ENCODE measurements around the gene SH2D2A. TPM values are rescaled to one million over a fixed set of nuclear protein-coding genes. Genes with fewer than 3 reads are reported as not detected.

Gene SH2D2A
- total RNA-seq: 100 to 1,000 TPM; 157 to 205 TPM

DNA sequence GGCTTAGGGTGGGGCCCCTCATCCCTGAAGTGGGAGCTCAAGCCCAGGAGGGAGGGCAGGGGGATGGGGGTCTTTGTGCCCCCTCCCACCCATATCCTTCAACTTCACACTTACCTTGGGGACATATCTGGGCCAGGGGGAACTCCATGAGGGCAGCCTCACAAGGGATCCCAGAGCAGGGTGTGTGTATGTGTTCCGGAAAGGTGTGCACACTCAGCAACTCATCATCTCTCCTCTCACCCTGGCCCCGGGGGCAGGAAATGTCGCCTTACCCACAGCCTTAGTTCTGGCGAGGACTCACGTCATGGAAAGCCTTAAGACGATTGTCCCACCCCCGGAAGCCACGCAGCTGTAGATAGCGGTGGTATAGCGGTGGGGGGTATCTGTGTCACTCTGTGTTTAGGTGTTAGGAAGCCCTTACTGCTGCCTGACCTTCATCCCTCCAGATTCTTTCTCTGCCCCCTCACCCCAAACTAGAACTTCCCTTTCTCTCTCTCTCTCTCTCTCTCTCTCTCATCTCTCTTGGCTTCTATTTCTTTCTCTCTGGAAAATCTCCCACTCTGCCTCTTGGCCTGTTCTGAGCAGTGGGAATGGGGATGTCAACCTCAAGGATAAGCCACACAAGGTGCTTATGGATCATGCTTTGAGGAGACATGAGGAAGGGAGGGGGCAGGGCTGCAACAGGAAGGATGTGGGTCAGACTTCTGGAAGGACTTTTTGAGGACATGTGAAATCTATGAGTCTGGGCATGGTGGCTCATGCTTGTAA, at the start of gene SH2D2A:
Gene SH2D2A, minus strand, starts transcription at position 288 of the 768 bp plus-strand sequence. Its CDS starts 140 bp downstream, at position 148.
- CTCF ChIA-PET: interaction anchor here (0.6 to 31.5 kb wide), 10 partner anchors 9 to 339 kb away, joined by 3 to 600 read pairs (median 4); partner anchors contain the start of genes INSRR and NTRK1
- DNase-seq (peak; percentile 99), ATAC-seq (peak; percentile 86)
- Mint-ChIP-seq H3K27ac (peak within 1 kb of the TSS; percentile 100), H3K9me3 (ENCODE audit: low read depth) (no peaks in the 10 kb centered on the region), H3K27me3 (no peaks in the 10 kb centered on the region), H3K4me1 (peaks cover 58% of the 10 kb centered on the region), H3K4me3 (peak within 1 kb of the TSS; percentile 95), H3K36me3 (peaks cover 47% of the 10 kb centered on the region)

- Mint-ChIP-seq H3K27me3 (peaks cover 21% of the 10 kb centered on the region), H3K27ac (peak overlapping the region; percentile 34), H3K4me1 (peaks cover 53% of the 10 kb centered on the region), H3K9me3 (ENCODE audit: low read depth) (no peaks in the 10 kb centered on the region), H3K4me3 (no peak overlapping the region), H3K36me3 (no peaks in the 10 kb centered on the region)
- CTCF ChIA-PET: interaction anchor here (0.7 to 21.5 kb wide), 7 partner anchors 24 to 177 kb away, joined by 3 to 600 read pairs (median 6); partner anchors contain the start of gene SH2D2A
- DNase-seq (no peak), ATAC-seq (no peak)
Measured at GRCh38 chr1:156865865-156866248, 49.2 kb upstream of the SH2D2A start.

GRCh38 chr1:156865258-156865657, 48.6 kb upstream of the SH2D2A start:
- ATAC-seq: no peak
- Mint-ChIP-seq H3K4me3 (no peak overlapping the region), H3K27ac (no peak overlapping the region), H3K9me3 (ENCODE audit: low read depth) (no peaks in the 10 kb centered on the region), H3K27me3 (peaks cover 19% of the 10 kb centered on the region), H3K4me1 (peaks cover 52% of the 10 kb centered on the region), H3K36me3 (no peaks in the 10 kb centered on the region)
- DNase-seq: no peak
- CTCF ChIA-PET: interaction anchor here (0.7 to 21.5 kb wide), 7 partner anchors 26 to 178 kb away, joined by 3 to 600 read pairs (median 12); partner anchors contain the start of gene SH2D2A

DNA sequence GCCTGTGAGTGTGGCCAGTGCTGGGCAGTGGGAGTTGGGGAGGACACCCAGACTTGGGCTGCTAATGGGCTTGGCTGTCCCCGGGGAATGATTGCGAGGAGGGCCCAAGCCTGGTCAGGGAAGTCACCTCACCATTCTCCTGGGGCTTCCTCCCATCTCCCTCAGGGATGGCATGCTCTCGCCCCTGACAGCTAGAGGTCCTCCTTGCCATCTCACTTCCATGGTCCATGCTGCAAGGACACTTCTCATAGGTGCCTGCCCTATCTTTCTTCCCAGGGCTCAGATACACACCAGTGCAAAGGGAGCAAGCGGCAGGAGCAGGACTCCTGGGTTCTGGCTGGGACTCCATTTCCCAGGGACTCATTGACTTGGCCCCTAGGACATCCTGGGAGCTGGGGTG, 48.1 kb upstream of the SH2D2A start:
- DNase-seq (no peak), ATAC-seq (no peak)
- Mint-ChIP-seq H3K36me3 (no peaks in the 10 kb centered on the region), H3K27me3 (peaks cover 22% of the 10 kb centered on the region), H3K9me3 (ENCODE audit: low read depth) (no peaks in the 10 kb centered on the region), H3K4me1 (peaks cover 55% of the 10 kb centered on the region), H3K4me3 (no peak overlapping the region), H3K27ac (no peak overlapping the region)
- CTCF ChIA-PET: interaction anchor here (0.7 to 21.5 kb wide), 8 partner anchors 26 to 177 kb away, joined by 3 to 600 read pairs (median 9); partner anchors contain the start of gene SH2D2A

DNA sequence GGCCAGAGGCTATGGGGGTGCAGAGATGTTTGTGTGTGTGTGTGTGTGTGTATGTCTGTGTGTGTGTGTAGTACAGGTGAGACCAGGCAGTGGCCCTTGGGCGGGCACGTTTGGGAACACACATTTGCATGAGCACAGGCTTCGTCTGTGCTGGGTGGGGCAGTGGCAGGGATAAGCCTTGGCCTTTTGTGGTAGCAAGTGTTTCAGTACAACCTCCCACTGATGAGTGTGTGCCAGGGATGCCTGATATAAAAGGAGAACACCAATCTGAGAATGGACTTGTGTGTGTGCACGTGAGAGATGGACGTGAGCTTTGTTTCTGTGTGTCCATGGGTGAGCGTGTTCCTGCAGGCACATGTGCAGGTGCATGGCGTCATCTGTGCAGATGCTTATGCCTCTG, 47.0 kb upstream of the SH2D2A start:
- ATAC-seq: no peak
- no peaks in the 10 kb centered on the region for H3K36me3 Mint-ChIP-seq
- no peak overlapping the region for H3K4me3 Mint-ChIP-seq
- H3K9me3 Mint-ChIP-seq (ENCODE audit: low read depth): no peaks in the 10 kb centered on the region
- no peak for DNase-seq
- CTCF ChIA-PET: interaction anchor here (1.1 to 21.5 kb wide), 7 partner anchors 27 to 176 kb away, joined by 3 to 600 read pairs (median 105); partner anchors contain the start of genes ISG20L2, METTL25B, PEAR1 and SH2D2A
- H3K4me1 Mint-ChIP-seq: peaks cover 61% of the 10 kb centered on the region
- peaks cover 24% of the 10 kb centered on the region for H3K27me3 Mint-ChIP-seq
- H3K27ac Mint-ChIP-seq: peak overlapping the region; percentile 63

DNA sequence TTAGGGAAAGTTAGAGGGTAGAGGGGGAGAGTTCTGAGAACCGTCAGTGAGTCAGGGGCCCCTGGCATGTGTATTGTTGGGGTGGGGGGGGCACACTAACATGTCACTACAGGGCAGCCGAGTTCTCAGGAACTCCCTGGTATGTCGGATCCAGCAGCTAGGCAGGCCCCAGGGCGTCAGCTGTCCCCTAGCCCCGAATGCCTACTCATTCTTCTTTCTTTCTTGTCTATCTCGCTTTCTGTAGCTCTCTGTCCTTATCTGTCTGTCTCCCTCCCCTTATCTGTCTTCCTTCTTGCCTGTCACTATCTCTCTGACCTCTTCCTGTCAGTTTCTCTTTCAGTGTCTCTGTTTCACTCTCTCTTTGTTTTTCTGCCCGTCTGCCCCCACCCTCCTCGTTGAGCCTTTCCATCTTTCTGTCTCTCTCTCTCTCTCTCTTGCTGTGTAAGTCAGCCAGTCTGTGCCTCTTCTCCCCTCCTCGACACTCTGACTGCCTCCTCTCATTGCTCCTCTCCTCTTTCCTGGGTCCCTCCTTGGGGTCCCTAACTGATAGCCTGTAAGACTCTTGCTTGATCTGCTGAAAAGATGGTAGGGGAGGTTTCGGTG, 46.5 kb upstream of the SH2D2A start:
- Mint-ChIP-seq H3K36me3 (no peaks in the 10 kb centered on the region), H3K27me3 (peaks cover 27% of the 10 kb centered on the region)
- peak; percentile 28 for ATAC-seq

GRCh38 chr1:156862584-156862983, 45.9 kb upstream of the SH2D2A start:
- Mint-ChIP-seq H3K36me3 (no peaks in the 10 kb centered on the region), H3K4me3 (no peak overlapping the region), H3K4me1 (peaks cover 61% of the 10 kb centered on the region), H3K9me3 (ENCODE audit: low read depth) (no peaks in the 10 kb centered on the region), H3K27me3 (peaks cover 32% of the 10 kb centered on the region), H3K27ac (peak overlapping the region; percentile 43)
- DNase-seq (no peak), ATAC-seq (no peak)
- CTCF ChIA-PET: interaction anchor here (1.1 to 21.5 kb wide), 11 partner anchors 8 to 202 kb away, joined by 3 to 600 read pairs (median 64); partner anchors contain the start of genes ISG20L2, METTL25B, PEAR1 and SH2D2A

More for the DNA sequence above, 46.5 kb upstream of the SH2D2A start:
- DNase-seq: peak; percentile 48
- H3K27ac Mint-ChIP-seq: peak overlapping the region; percentile 63
- CTCF ChIA-PET: interaction anchor here (1.1 to 21.5 kb wide), 9 partner anchors 22 to 202 kb away, joined by 3 to 600 read pairs (median 83); partner anchors contain the start of genes ISG20L2, METTL25B, PEAR1 and SH2D2A
- H3K4me1 Mint-ChIP-seq: peaks cover 63% of the 10 kb centered on the region
- H3K4me3 Mint-ChIP-seq: peak overlapping the region; percentile 48
- no peaks in the 10 kb centered on the region for H3K9me3 Mint-ChIP-seq (ENCODE audit: low read depth)

DNA sequence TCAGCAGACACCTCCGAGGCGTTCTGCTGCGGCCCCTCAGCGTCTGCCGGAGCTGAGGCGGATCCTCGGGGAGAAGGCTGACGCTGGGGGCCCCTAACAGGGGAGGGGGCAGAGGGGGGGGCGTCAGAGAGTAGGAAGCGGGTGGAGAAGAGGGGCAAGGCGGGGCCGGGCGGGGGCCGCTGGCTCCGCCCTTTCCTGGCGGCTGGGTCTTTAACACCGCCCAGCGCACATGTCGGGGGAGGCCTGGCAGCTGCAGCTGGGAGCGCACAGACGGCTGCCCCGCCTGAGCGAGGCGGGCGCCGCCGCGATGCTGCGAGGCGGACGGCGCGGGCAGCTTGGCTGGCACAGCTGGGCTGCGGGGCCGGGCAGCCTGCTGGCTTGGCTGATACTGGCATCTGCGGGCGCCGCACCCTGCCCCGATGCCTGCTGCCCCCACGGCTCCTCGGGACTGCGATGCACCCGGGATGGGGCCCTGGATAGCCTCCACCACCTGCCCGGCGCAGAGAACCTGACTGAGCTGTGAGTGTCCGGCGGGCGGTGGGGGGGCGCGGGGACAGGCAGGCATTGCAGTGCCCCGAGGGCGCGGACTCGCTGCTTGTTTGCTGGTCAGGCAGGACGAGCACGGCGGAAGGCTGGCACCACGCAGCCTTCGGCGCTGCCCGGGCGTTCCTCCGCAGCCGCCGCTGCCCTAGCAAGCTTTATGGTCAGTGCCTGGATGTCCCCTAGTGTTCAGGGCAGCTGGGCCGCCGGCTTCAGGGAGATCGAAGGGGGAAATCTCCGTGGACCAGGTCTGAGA, 44.2 kb upstream of the SH2D2A start, which contains the start of gene NTRK1:
Gene NTRK1, plus strand, starts transcription at position 238 of the 796 bp plus-strand sequence. Its CDS starts 70 bp downstream, at position 308.
- Mint-ChIP-seq H3K36me3 (no peaks in the 10 kb centered on the region), H3K9me3 (ENCODE audit: low read depth) (no peaks in the 10 kb centered on the region), H3K27ac (no peak within 1 kb of the TSS), H3K4me1 (peaks cover 48% of the 10 kb centered on the region), H3K27me3 (peaks cover 40% of the 10 kb centered on the region), H3K4me3 (peak within 1 kb of the TSS; percentile 72)
- DNase-seq: peak; percentile 69
- peak; percentile 81 for ATAC-seq
- CTCF ChIA-PET: interaction anchor here (1.0 to 21.5 kb wide), 36 partner anchors 10 to 227 kb away, joined by 3 to 600 read pairs (median 9); partner anchors contain the start of genes CRABP2, HDGF, ISG20L2 and LRRC71

GRCh38 chr1:156860113-156860627, 43.5 kb upstream of the SH2D2A start:
- no peak overlapping the region for H3K27ac Mint-ChIP-seq
- H3K27me3 Mint-ChIP-seq: peaks cover 42% of the 10 kb centered on the region

GRCh38 chr1:156859523-156860112, 43.0 kb upstream of the SH2D2A start:
- Mint-ChIP-seq H3K4me3 (peak overlapping the region; percentile 72), H3K27ac (no peak overlapping the region), H3K4me1 (peaks cover 41% of the 10 kb centered on the region), H3K9me3 (ENCODE audit: low read depth) (no peaks in the 10 kb centered on the region), H3K27me3 (peaks cover 45% of the 10 kb centered on the region), H3K36me3 (no peaks in the 10 kb centered on the region)
- ATAC-seq (peak; percentile 29), DNase-seq (peak; percentile 48)
- CTCF ChIA-PET: interaction anchor here (0.5 to 21.5 kb wide), 41 partner anchors 11 to 250 kb away, joined by 3 to 600 read pairs (median 6); partner anchors contain the start of genes CRABP2, HDGF, ISG20L2 and METTL25B

More at GRCh38 chr1:156860113-156860627, 43.5 kb upstream of the SH2D2A start:
- Mint-ChIP-seq H3K4me3 (peak overlapping the region; percentile 72), H3K4me1 (peaks cover 43% of the 10 kb centered on the region), H3K9me3 (ENCODE audit: low read depth) (no peaks in the 10 kb centered on the region), H3K36me3 (no peaks in the 10 kb centered on the region)
- peak; percentile 69 for DNase-seq
- CTCF ChIA-PET: interaction anchor here (0.5 to 21.5 kb wide), 44 partner anchors 10 to 243 kb away, joined by 3 to 600 read pairs (median 6); partner anchors contain the start of genes CRABP2, HDGF, ISG20L2 and LRRC71
- ATAC-seq: peak; percentile 65

DNA sequence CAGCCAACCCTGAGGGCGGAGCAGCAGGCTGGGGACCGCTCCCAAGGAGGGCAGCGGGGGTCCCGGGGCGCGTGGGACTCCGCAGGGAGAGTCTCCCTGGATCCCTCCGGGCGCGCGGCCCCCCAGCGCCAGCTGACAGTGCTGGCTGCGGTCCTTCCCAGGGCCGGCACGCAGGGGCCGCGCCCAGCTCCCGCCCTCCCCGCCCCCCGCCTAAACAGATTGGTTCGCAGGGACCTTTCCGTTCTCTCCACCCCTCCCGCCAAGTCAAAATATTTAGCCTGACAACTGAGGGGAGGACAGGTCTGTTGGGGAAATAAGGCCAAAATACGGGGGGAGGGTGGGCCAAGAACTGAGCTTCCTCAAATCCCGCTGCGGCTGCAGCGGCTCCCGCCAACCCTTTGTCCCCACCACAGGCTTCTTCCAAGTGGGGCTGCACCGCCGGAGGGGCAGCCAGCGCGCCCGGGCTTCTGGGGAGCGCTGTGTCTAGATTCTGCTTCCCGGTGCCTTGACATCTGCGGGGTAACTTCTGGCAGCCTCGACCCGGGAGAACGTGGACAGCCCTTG, 42.4 kb upstream of the SH2D2A start, which contains the start of gene INSRR:
Gene INSRR, minus strand, starts transcription at position 159 of the 564 bp plus-strand sequence. CDS start 496 bp downstream, outside the sequence.
- Mint-ChIP-seq H3K36me3 (no peaks in the 10 kb centered on the region), H3K27me3 (peaks cover 46% of the 10 kb centered on the region), H3K27ac (no peak within 1 kb of the TSS), H3K4me3 (peak within 1 kb of the TSS; percentile 72), H3K4me1 (peaks cover 40% of the 10 kb centered on the region), H3K9me3 (ENCODE audit: low read depth) (no peaks in the 10 kb centered on the region)
- CTCF ChIA-PET: interaction anchor here (0.8 to 21.5 kb wide), 27 partner anchors 10 to 251 kb away, joined by 3 to 600 read pairs (median 12); partner anchors contain the start of genes HDGF, ISG20L2, METTL25B and MRPL24
- ATAC-seq (no peak), DNase-seq (no peak)
